GM12878 (cell line): Measurements from ENCODE around the gene TPO.

Experiments used
- CHD4 ChIP-seq: fragments of 200-600 bp; sonication (generic); IDR thresholded peaks from 2 replicates; pipeline ENCODE4 v1.6.1; 2016; ENCODE audit warnings: mild to moderate bottlenecking
- EP300 ChIP-seq, 2 experiments: fragments of 150-350 bp in 1 of 2; IDR thresholded peaks; 2 replicates each; pipeline ENCODE4 v1.6.1; 2011 to 2012; ENCODE audit warnings: low read depth in 2 of 2, low read length in 2 of 2, borderline replicate concordance in 1 of 2, improper control_type of control experiment in 1 of 2, inconsistent platforms in 1 of 2; ENCODE audit not compliant: control insufficient read depth in 1 of 2
- HCFC1 ChIP-seq: fragments of 150-350 bp; IDR thresholded peaks from 2 replicates; pipeline ENCODE4 v1.6.1; 2014; ENCODE audit warnings: low read length
- KDM1A ChIP-seq: fragments of 200-600 bp; sonication (generic); IDR thresholded peaks from 2 replicates; pipeline ENCODE4 v1.6.1; 2016; ENCODE audit warnings: borderline replicate concordance
- NRF1 ChIP-seq: conservative IDR thresholded peaks from 2 replicates; pipeline ENCODE4 v1.6.1; 2011; ENCODE audit warnings: mild to moderate bottlenecking, low read depth, low read length, improper control_type of control experiment
- POLR2AphosphoS5 ChIP-seq: IDR thresholded peaks from 2 replicates; pipeline ENCODE4 v1.6.1; 2011; ENCODE audit warnings: mild to moderate bottlenecking, low read length, inconsistent platforms
- RELA ChIP-seq: fragments of 450-650 bp; IDR thresholded peaks from 2 replicates; pipeline ENCODE4 v1.8.0; 2014; ENCODE audit warnings: borderline replicate concordance; ENCODE audit not compliant: partially characterized antibody
- SPI1 ChIP-seq: IDR thresholded peaks from 2 replicates; pipeline ENCODE4 v1.6.1; 2011; ENCODE audit warnings: low read depth, mild to moderate bottlenecking, low read length, moderate library complexity, borderline replicate concordance; ENCODE audit not compliant: insufficient read depth
- TAF1 ChIP-seq: IDR thresholded peaks from 2 replicates; pipeline ENCODE4 v1.6.1; 2011; ENCODE audit warnings: mild to moderate bottlenecking, low read depth, low read length, borderline replicate concordance
- TF ChIP-seq, protein P1 (sequence below): IDR thresholded peaks from 2 replicates; pipeline ENCODE4 v1.6.1; 2011; ENCODE audit warnings: mild to moderate bottlenecking, low read depth, low read length, moderate library complexity; ENCODE audit not compliant: insufficient replicate concordance
- TF ChIP-seq, protein P2 (sequence below), 3 experiments: IDR thresholded peaks in 2 of 3; conservative IDR thresholded peaks in 1 of 3; 2 replicates each; pipeline ENCODE4 v1.5.1; 2011; ENCODE audit warnings: low read depth in 3 of 3, low read length in 3 of 3, mild to moderate bottlenecking in 3 of 3, control low read depth in 2 of 3, moderate library complexity in 2 of 3, inconsistent platforms in 1 of 3, mixed read lengths in 1 of 3; ENCODE audit not compliant: control insufficient read depth in 2 of 3, insufficient read depth in 1 of 3; ENCODE audit errors: extremely low read depth in 1 of 3

DNA sequence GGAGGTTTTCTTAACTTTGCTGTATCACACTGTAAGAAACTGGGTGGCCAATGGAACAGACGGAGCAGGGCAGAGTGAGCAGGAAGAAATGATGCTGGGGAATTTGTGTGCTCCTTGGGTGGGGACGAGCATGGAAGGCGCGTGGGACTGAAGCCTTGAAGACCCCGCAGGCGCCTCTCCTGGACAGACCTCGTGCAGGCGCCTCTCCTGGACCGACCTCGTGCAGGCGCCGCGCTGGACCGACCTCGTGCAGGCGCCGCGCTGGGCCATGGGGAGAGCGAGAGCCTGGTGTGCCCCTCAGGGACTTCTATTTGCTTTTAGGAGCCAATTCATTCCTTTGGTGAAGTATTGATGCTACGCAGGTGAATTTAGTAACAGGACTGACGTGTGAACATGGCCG lies 8.9 kb downstream of the TPO start:
- TF ChIP-seq, protein P1, sequence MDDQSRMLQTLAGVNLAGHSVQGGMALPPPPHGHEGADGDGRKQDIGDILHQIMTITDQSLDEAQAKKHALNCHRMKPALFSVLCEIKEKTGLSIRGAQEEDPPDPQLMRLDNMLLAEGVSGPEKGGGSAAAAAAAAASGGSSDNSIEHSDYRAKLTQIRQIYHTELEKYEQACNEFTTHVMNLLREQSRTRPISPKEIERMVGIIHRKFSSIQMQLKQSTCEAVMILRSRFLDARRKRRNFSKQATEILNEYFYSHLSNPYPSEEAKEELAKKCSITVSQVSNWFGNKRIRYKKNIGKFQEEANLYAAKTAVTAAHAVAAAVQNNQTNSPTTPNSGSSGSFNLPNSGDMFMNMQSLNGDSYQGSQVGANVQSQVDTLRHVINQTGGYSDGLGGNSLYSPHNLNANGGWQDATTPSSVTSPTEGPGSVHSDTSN: no peak
- TF ChIP-seq, protein P2, sequence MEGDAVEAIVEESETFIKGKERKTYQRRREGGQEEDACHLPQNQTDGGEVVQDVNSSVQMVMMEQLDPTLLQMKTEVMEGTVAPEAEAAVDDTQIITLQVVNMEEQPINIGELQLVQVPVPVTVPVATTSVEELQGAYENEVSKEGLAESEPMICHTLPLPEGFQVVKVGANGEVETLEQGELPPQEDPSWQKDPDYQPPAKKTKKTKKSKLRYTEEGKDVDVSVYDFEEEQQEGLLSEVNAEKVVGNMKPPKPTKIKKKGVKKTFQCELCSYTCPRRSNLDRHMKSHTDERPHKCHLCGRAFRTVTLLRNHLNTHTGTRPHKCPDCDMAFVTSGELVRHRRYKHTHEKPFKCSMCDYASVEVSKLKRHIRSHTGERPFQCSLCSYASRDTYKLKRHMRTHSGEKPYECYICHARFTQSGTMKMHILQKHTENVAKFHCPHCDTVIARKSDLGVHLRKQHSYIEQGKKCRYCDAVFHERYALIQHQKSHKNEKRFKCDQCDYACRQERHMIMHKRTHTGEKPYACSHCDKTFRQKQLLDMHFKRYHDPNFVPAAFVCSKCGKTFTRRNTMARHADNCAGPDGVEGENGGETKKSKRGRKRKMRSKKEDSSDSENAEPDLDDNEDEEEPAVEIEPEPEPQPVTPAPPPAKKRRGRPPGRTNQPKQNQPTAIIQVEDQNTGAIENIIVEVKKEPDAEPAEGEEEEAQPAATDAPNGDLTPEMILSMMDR (IDR thresholded peaks at IDR 0.05 in 2 of 3, conservative IDR thresholded peaks at IDR 0.05 in 1 of 3; ENCODE audit: control insufficient read depth in 2 of 3, extremely low read depth in 1 of 3, insufficient read depth in 1 of 3, low read depth in 3 of 3, low read length in 3 of 3): no peak
- no peak for TF ChIP-seq KDM1A
- TF ChIP-seq HCFC1: no peak
- no peak for TF ChIP-seq RELA
- TF ChIP-seq POLR2AphosphoS5: no peak
- TF ChIP-seq EP300 (IDR thresholded peaks at IDR 0.05; ENCODE audit: borderline replicate concordance in 1 of 2, control insufficient read depth in 1 of 2, low read depth in 2 of 2, low read length in 2 of 2): no peak
- no peak for TF ChIP-seq CHD4
- no peak for TF ChIP-seq TAF1
- no peak for TF ChIP-seq NRF1
- TF ChIP-seq SPI1: no peak
